GM12878 (cell line): ENCODE data around the gene CD96. TPM values are rescaled to one million over a fixed set of nuclear protein-coding genes. Genes with fewer than 3 reads are reported as not detected.

ENCODE experiments used
- ATAC-seq: fragments of 200-7000 bp; cut with Tn5 transposase; 3 replicates; pipeline ENCODE4 v1.9.1; 2020; ENCODE audit warnings: mild to moderate bottlenecking, moderate library complexity
- BruUV-seq: library from RNA; stranded (reverse); fragments of 400-500 nt; replicated peaks from 2 replicates; lab custom pipeline; 2021; lab: Mats Ljungman, UMichigan
- CTCF ChIA-PET: fragments of 300-600 bp; sonication (Branson Sonifier 250); formaldehyde crosslinking; extraction: SDS; loops from one replicate; lab custom pipeline; 2021; ENCODE audit warnings: inconsistent platforms; lab: Yijun Ruan, JAX
- POLR2A ChIA-PET: fragments of 350-600 bp; formaldehyde crosslinking; extraction: SDS; loops from one replicate; lab custom pipeline; 2021; ENCODE audit warnings: inconsistent platforms; lab: Charles Lee
- RAD21 ChIA-PET: fragments of 300-600 bp; sonication (Branson Sonifier 250); formaldehyde crosslinking; loops from one replicate; lab custom pipeline; 2023; ENCODE audit warnings: antibody characterized with exemption; ENCODE audit not compliant: unreplicated experiment; lab: Charles Lee
- SMC1A ChIA-PET: fragments of 300-600 bp; sonication (Branson Sonifier 250); formaldehyde crosslinking; loops from one replicate; lab custom pipeline; 2023; ENCODE audit not compliant: unreplicated experiment, uncharacterized antibody; lab: Charles Lee
- DNase-seq: peaks from one replicate; pipeline ENCODE4 v3.0.0-alpha.2; 2011; ENCODE audit warnings: low read depth, low spot score
- FAIRE-seq: peaks from 3 replicates; lab custom pipeline; 2011; peaks lifted over from hg19 to GRCh38; lab: Jason Lieb, UNC
- H2AFZ ChIP-seq: 2 replicates; pipeline ENCODE4 v1.6.0; 2011; ENCODE audit warnings: low read depth, low read length, control low read depth; ENCODE audit not compliant: control insufficient read depth
- H3K27ac ChIP-seq: 2 replicates; pipeline ENCODE4 v1.5.1; 2011; ENCODE audit warnings: control low read depth; ENCODE audit not compliant: control insufficient read depth, insufficient read depth
- H3K27me3 ChIP-seq, 2 experiments: replicated peaks in 1 of 2; 2 replicates each; pipeline versions ENCODE4 v1.6.0 to v1.6.1; 2011; ENCODE audit warnings: low read length in 1 of 2; ENCODE audit not compliant: control insufficient read depth in 2 of 2, insufficient read depth in 2 of 2
- H3K36me3 ChIP-seq, 2 experiments: 2 replicates each; pipeline ENCODE4 v1.5.1; 2011; ENCODE audit warnings: low read length in 1 of 2; ENCODE audit not compliant: control insufficient read depth in 2 of 2, insufficient read depth in 2 of 2
- H3K4me1 ChIP-seq: 2 replicates; pipeline ENCODE4 v1.6.1; 2011; ENCODE audit warnings: mild to moderate bottlenecking, low read length, moderate library complexity, mixed read lengths; ENCODE audit not compliant: control insufficient read depth, insufficient read depth
- H3K4me2 ChIP-seq: 2 replicates; pipeline ENCODE4 v1.6.0; 2011; ENCODE audit warnings: control low read depth; ENCODE audit not compliant: control insufficient read depth, insufficient read depth
- H3K4me3 ChIP-seq: fragments of 200-600 bp; sonication (generic); 2 replicates; pipeline ENCODE4 v1.5.1; 2016
- H3K79me2 ChIP-seq: 2 replicates; pipeline ENCODE4 v1.6.0; 2011; ENCODE audit warnings: low read length; ENCODE audit not compliant: control insufficient read depth, insufficient read depth
- H3K9ac ChIP-seq: 2 replicates; pipeline ENCODE4 v1.8.0; 2011; ENCODE audit warnings: low read length, control low read depth, mixed read lengths; ENCODE audit not compliant: control insufficient read depth, insufficient read depth
- H3K9me3 ChIP-seq: replicated peaks from 3 replicates; pipeline ENCODE4 v1.5.1; 2011; ENCODE audit warnings: mild to moderate bottlenecking, low read length; ENCODE audit not compliant: control insufficient read depth, insufficient read depth
- H4K20me1 ChIP-seq: 2 replicates; pipeline ENCODE4 v1.6.0; 2011; ENCODE audit not compliant: control insufficient read depth, insufficient read depth
- ATF2 ChIP-seq: IDR thresholded peaks from 2 replicates; pipeline ENCODE4 v1.6.1; 2012; ENCODE audit warnings: low read length, inconsistent platforms
- CBX5 ChIP-seq: sonication (generic); IDR thresholded peaks from 2 replicates; pipeline ENCODE4 v1.6.1; 2016; ENCODE audit warnings: low read depth, moderate library complexity, mild to moderate bottlenecking, inconsistent platforms
- CHD2 ChIP-seq: IDR thresholded peaks from 2 replicates; pipeline ENCODE4 v1.6.1; 2011; ENCODE audit warnings: low read depth, low read length, improper control_type of control experiment, borderline replicate concordance
- IRF5 ChIP-seq: fragments of 450-650 bp; IDR thresholded peaks from 2 replicates; pipeline ENCODE4 v1.6.1; 2017; ENCODE audit warnings: borderline replicate concordance
- KAT2A ChIP-seq: conservative IDR thresholded peaks from 2 replicates; pipeline ENCODE4 v1.6.1; 2011; ENCODE audit warnings: low read depth, low read length; ENCODE audit not compliant: control insufficient read depth
- MLLT1 ChIP-seq: fragments of 450-650 bp; IDR thresholded peaks from 2 replicates; pipeline ENCODE4 v1.6.1; 2016; ENCODE audit warnings: mild to moderate bottlenecking
- MTA2 ChIP-seq: fragments of 450-650 bp; IDR thresholded peaks from 2 replicates; pipeline ENCODE4 v1.6.1; 2016; ENCODE audit warnings: low read depth, mild to moderate bottlenecking, moderate library complexity
- NBN ChIP-seq: fragments of 450-650 bp; IDR thresholded peaks from 2 replicates; pipeline ENCODE4 v1.6.1; 2016
- NFXL1 ChIP-seq: fragments of 450-650 bp; IDR thresholded peaks from 2 replicates; pipeline ENCODE4 v1.6.1; 2017; ENCODE audit warnings: antibody characterized with exemption, mild to moderate bottlenecking, borderline replicate concordance
- STAT3 ChIP-seq: IDR thresholded peaks from 2 replicates; pipeline ENCODE4 v1.6.1; 2011; ENCODE audit warnings: low read depth, low read length, improper control_type of control experiment
- WRNIP1 ChIP-seq: IDR thresholded peaks from 2 replicates; pipeline ENCODE4 v1.6.1; 2011; ENCODE audit warnings: low read depth, low read length, improper control_type of control experiment, borderline replicate concordance
- YY1 ChIP-seq: IDR thresholded peaks from 2 replicates; pipeline ENCODE4 v1.6.1; 2011; ENCODE audit warnings: low read depth, mild to moderate bottlenecking, low read length
- ZBED1 ChIP-seq: IDR thresholded peaks from 2 replicates; pipeline ENCODE4 v1.6.1; 2016; ENCODE audit warnings: borderline replicate concordance
- WGBS: methylation state at CpG from one replicate; pipeline ENCODE4 v1.1.6; 2016; ENCODE audit warnings: low lambda C conversion rate; ENCODE audit not compliant: insufficient replicate concordance, insufficient coverage; ENCODE audit errors: missing lambda C conversion rate; 5-methylcytosine and 5-hydroxymethylcytosine counted together
- in situ Hi-C: fragments of 300-500 bp; cut with MboI; formaldehyde crosslinking; loops from 9 replicates; pipeline ENCODE4 v1.14.3; 2018; ENCODE audit warnings: mixed read lengths
- intact Hi-C: fragments of 100-400 bp; cut with micrococcal nuclease; formaldehyde crosslinking; loops from one replicate; pipeline ENCODE4 v1.14.2; 2022; ENCODE audit not compliant: unreplicated experiment
- polyA plus RNA-seq, 11 experiments: library from polyadenylated mRNA; depleted of rRNA in 4 of 11; unstranded in 6 of 11; stranded (reverse) in 5 of 11; fragments of >200 nt; fragmentation: Nextera tagmentation in 4 of 11; fragmentation: Illumina TruSeq in 1 of 11; extraction: Ambion mirVana in 4 of 11; extraction: Trizol in 1 of 11; gene quantifications; 1 replicate in 1 of 11; 2 replicates in 10 of 11; pipeline versions ENCODE4 v1.2.1 to v1.2.3, GENCODE V29; 2011 to 2016; ENCODE audit warnings: inconsistent platforms in 2 of 11, missing spikeins in 2 of 11, low read depth in 1 of 11
- total RNA-seq, 4 experiments: library from RNA; depleted of rRNA in 3 of 4; stranded (reverse); fragments of >200 nt in 3 of 4; fragmentation: Illumina TruSeq in 1 of 4; extraction: Trizol in 1 of 4; gene quantifications; 2 replicates each; pipeline versions ENCODE4 v1.2.1 to v1.2.3, GENCODE V29; 2013 to 2021
- TF ChIP-seq, protein P1 (sequence below): fragments of 450-650 bp; conservative IDR thresholded peaks from 2 replicates; pipeline ENCODE4 v1.6.1; 2017; ENCODE audit warnings: mild to moderate bottlenecking, moderate library complexity

CD96 gene
- total and polyA plus RNA-seq, 10 of the 15 experiments (the other 5 are each of a cell fraction or from before 2014, with no cell fraction given) = 0.13 to 10.1 (median 0.47) TPM

DNA sequence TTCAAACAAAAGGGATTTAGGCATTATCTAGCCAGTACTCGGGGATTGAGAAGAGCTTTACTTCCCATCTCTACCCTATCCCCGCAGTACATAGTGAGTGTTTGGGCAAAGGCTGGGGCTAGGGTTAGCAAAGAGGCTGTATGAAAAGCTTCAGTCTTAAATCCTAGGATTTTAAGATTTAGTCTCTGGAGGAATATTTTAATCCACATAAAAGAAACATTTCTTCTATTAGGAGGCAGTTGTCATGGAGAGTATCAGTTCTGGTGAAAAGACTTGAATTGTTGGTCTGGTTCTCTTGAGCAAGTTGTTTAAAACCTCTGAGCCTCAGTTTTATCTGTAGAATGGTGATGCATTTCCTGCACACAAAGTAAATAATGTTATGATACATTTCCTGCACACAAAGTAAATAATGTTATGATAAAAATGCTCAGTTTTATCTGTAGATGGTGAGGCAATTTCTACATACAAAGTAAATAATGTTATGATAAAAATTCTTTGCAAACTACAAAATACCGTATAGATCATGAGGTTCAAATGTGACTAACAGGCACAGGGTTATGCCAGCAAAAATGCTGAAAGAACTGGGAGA lies 107.1 kb downstream of the CD96 start:
- no peak overlapping the region for H2AFZ ChIP-seq
- DNase-seq (no peak), ATAC-seq (no peak), FAIRE-seq (no peak)
- no peaks in the 10 kb centered on the region for H3K4me1 ChIP-seq
- no peaks in the 10 kb centered on the region for H4K20me1 ChIP-seq
- H3K36me3 ChIP-seq = no peaks in the 10 kb centered on the region
- no peak overlapping the region for H3K4me3 ChIP-seq
- CTCF ChIA-PET = interaction anchor here (1.1 kb wide), 1 partner anchor 31 kb away, joined by 3 read pairs; no protein-coding TSS in a partner anchor
- POLR2A ChIA-PET = no interaction called here
- SMC1A ChIA-PET = interaction anchor here (0.8 kb wide), 1 partner anchor 18 kb away, joined by 3 read pairs; no protein-coding TSS in a partner anchor
- intact Hi-C loops = no loop called here
- H3K27me3 ChIP-seq = 0 out of 4 replicates have a peak, but pooled peaks cover 0 to 4% of the 10 kb centered on the region in 2 experiments
- no peaks in the 10 kb centered on the region for H3K79me2 ChIP-seq
- no peak overlapping the region for H3K9ac ChIP-seq
- no TSS peak for BruUV-seq
- H3K27ac ChIP-seq = no peak overlapping the region
- in situ Hi-C loops = no loop called here
- RAD21 ChIA-PET = no interaction called here
- H3K9me3 ChIP-seq = no peaks in the 10 kb centered on the region
- H3K4me2 ChIP-seq = no peak overlapping the region
- 48% methylated on average over 3 of the region's 3 CpGs for WGBS
- TF ChIP-seq CHD2 = no peak
- TF ChIP-seq ZBED1 = no peak
- TF ChIP-seq, protein P1, sequence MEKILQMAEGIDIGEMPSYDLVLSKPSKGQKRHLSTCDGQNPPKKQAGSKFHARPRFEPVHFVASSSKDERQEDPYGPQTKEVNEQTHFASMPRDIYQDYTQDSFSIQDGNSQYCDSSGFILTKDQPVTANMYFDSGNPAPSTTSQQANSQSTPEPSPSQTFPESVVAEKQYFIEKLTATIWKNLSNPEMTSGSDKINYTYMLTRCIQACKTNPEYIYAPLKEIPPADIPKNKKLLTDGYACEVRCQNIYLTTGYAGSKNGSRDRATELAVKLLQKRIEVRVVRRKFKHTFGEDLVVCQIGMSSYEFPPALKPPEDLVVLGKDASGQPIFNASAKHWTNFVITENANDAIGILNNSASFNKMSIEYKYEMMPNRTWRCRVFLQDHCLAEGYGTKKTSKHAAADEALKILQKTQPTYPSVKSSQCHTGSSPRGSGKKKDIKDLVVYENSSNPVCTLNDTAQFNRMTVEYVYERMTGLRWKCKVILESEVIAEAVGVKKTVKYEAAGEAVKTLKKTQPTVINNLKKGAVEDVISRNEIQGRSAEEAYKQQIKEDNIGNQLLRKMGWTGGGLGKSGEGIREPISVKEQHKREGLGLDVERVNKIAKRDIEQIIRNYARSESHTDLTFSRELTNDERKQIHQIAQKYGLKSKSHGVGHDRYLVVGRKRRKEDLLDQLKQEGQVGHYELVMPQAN = no peak
- no peak for TF ChIP-seq MTA2
- TF ChIP-seq YY1 = no peak
- no peak for TF ChIP-seq MLLT1
- no peak for TF ChIP-seq ATF2
- no peak for TF ChIP-seq CBX5
- no peak for TF ChIP-seq NFXL1
- no peak for TF ChIP-seq STAT3
- no peak for TF ChIP-seq NBN
- TF ChIP-seq IRF5 = no peak
- TF ChIP-seq KAT2A = no peak
- TF ChIP-seq WRNIP1 = no peak
